ENCODE results near the gene UTP3. TPM values are rescaled to one million over a fixed set of nuclear protein-coding genes. Genes with fewer than 3 reads are reported as not detected.
"Not testable (repeated sequence)": the region's sequence is repeated elsewhere in the genome, so short reads cannot be mapped to it uniquely, and the experiment has no call there.

UTP3 gene
- total RNA-seq, 4 donors from 2014 or later = 12.4 to 17.7 (median 15.5) TPM

GRCh38 chr4:70732878-70733277, 44.5 kb downstream of the UTP3 start:
- H3K9me3 ChIP-seq; H3K4me3 ChIP-seq (replicated peaks in 1 of 3); H3K27ac ChIP-seq; DNase-seq; intact Hi-C loops (cut with DNase I); H3K36me3 ChIP-seq; H3K27me3 ChIP-seq: not testable (repeated sequence)
- WGBS, 2 donors = 94 to 95% methylated on average over 9 of the region's 9 CpGs
- TF ChIP-seq CTCF (IDR thresholded peaks at IDR 0.05) = peak in 1 of 6 experiments; percentile 8
- H3K4me1 ChIP-seq = peaks cover 46 to 54% of the 10 kb centered on the region in 2 donors

- H3K27ac ChIP-seq = peak overlapping the region; percentile 58 to 82 (median 73)
- H3K4me3 ChIP-seq (replicated peaks in 1 of 3) = peak overlapping the region in 2 of 3 donors; percentile 3 to 16
- no peaks in the 10 kb centered on the region for H3K9me3 ChIP-seq
- 1 to 2% methylated on average over 5 of the region's 5 CpGs for WGBS, 2 donors
- H3K27me3 ChIP-seq = no peaks in the 10 kb centered on the region
- intact Hi-C loops (cut with DNase I) = no loop called here
- H3K4me1 ChIP-seq = peaks cover 48% of the 10 kb centered on the region in 2 donors
- H3K36me3 ChIP-seq = no peaks in the 10 kb centered on the region
- TF ChIP-seq POLR2A (IDR thresholded peaks at IDR 0.05) (peak in 1 of 2 donors; percentile 63), CTCF (IDR thresholded peaks at IDR 0.05) (peak in 1 of 6 experiments; percentile 14)
- DNase-seq = peak; percentile 34 to 37
Measured at GRCh38 chr4:70734168-70734954, 46.0 kb downstream of the UTP3 start.

- 2 to 7% methylated on average over 3 of the region's 3 CpGs for WGBS, 2 donors
- TF ChIP-seq POLR2A (IDR thresholded peaks at IDR 0.05) (peak in 1 of 2 donors; percentile 36), CTCF (IDR thresholded peaks at IDR 0.05) (no peak)
- peak; percentile 36 to 37 for DNase-seq
Measured at GRCh38 chr4:70734971-70735370, 46.6 kb downstream of the UTP3 start.

GRCh38 chr4:70735915-70736314, 47.6 kb downstream of the UTP3 start:
- peaks cover 59 to 63% of the 10 kb centered on the region in 2 donors for H3K4me1 ChIP-seq
- DNase-seq = peak; percentile 48 to 55

More at GRCh38 chr4:70734971-70735370, 46.6 kb downstream of the UTP3 start:
- Histone ChIP-seq H3K9me3 (no peaks in the 10 kb centered on the region), H3K4me3 (replicated peaks in 1 of 3) (peak overlapping the region in 2 of 3 donors; percentile 3 to 16), H3K27ac (peak overlapping the region; percentile 58 to 82 (median 73)), H3K4me1 (peaks cover 53 to 54% of the 10 kb centered on the region in 2 donors), H3K36me3 (no peaks in the 10 kb centered on the region), H3K27me3 (no peaks in the 10 kb centered on the region)
- intact Hi-C loops (cut with DNase I) = no loop called here

More at GRCh38 chr4:70735915-70736314, 47.6 kb downstream of the UTP3 start:
- H3K27me3 ChIP-seq; intact Hi-C loops (cut with DNase I); H3K36me3 ChIP-seq; H3K9me3 ChIP-seq: not testable (repeated sequence)
- WGBS, 2 donors = 85 to 87% methylated on average over 2 of the region's 2 CpGs
- H3K27ac ChIP-seq = peak overlapping the region; percentile 58 to 82 (median 73)
- H3K4me3 ChIP-seq (replicated peaks in 1 of 3) = peak overlapping the region in 1 of 3 donors; percentile 16
- TF ChIP-seq CTCF (IDR thresholded peaks at IDR 0.05) = peak in 2 of 6 experiments; percentile 22 to 31

All from thyroid gland (tissue), 4 donors.